ENCODE data around the gene SCRG1.

SCRG1 gene

GRCh38 chr4:173370477-173371291 is 28.2 kb downstream of the SCRG1 start, which contains the start of gene SAP30:
Gene SAP30 (plus strand): TSS chr4:173370954. CDS start chr4:173371183, 229 bp downstream.
- peak; percentile 95 for DNase-seq

GRCh38 chr4:173370130-173370476 is 28.8 kb downstream of the SCRG1 start:
- no peak for DNase-seq

More at GRCh38 chr4:173370477-173371291, 28.2 kb downstream of the SCRG1 start, which contains the start of gene SAP30:
- in situ Hi-C loops (cut with HindIII; ENCODE audit: low pct_ligation_motif_present, low pct_unique_long_range_greater_than_20kb, low sequenced_read_pairs), result no loop called here

GRCh38 chr4:173367946-173368345 is 31.0 kb downstream of the SCRG1 start:
- in situ Hi-C loops (cut with HindIII; ENCODE audit: low pct_ligation_motif_present, low pct_unique_long_range_greater_than_20kb, low sequenced_read_pairs), result no loop called here
- DNase-seq, result no peak

More at GRCh38 chr4:173370130-173370476, 28.8 kb downstream of the SCRG1 start:
- in situ Hi-C loops (cut with HindIII; ENCODE audit: low pct_ligation_motif_present, low pct_unique_long_range_greater_than_20kb, low sequenced_read_pairs), result no loop called here

GRCh38 chr4:173367285-173367684 is 31.6 kb downstream of the SCRG1 start:
- peak; percentile 23 for DNase-seq
- in situ Hi-C loops (cut with HindIII; ENCODE audit: low pct_ligation_motif_present, low pct_unique_long_range_greater_than_20kb, low sequenced_read_pairs), result no loop called here

- in situ Hi-C loops (cut with HindIII; ENCODE audit: low pct_ligation_motif_present, low pct_unique_long_range_greater_than_20kb, low sequenced_read_pairs), result no loop called here
- DNase-seq, result no peak
Measured at GRCh38 chr4:173365359-173365996, 33.4 kb downstream of the SCRG1 start.

GRCh38 chr4:173362666-173363065 is 36.2 kb downstream of the SCRG1 start:
- in situ Hi-C loops (cut with HindIII; ENCODE audit: low pct_ligation_motif_present, low pct_unique_long_range_greater_than_20kb, low sequenced_read_pairs), result no loop called here
- no peak for DNase-seq

- in situ Hi-C loops (cut with HindIII; ENCODE audit: low pct_ligation_motif_present, low pct_unique_long_range_greater_than_20kb, low sequenced_read_pairs), result no loop called here
- peak; percentile 23 for DNase-seq
Measured at GRCh38 chr4:173360587-173361221, 38.2 kb downstream of the SCRG1 start.

- DNase-seq, result no peak
- in situ Hi-C loops (cut with HindIII; ENCODE audit: low pct_ligation_motif_present, low pct_unique_long_range_greater_than_20kb, low sequenced_read_pairs), result no loop called here
Measured at GRCh38 chr4:173357939-173358338, 41.0 kb downstream of the SCRG1 start.

- in situ Hi-C loops (cut with HindIII; ENCODE audit: low pct_ligation_motif_present, low pct_unique_long_range_greater_than_20kb, low sequenced_read_pairs), result no loop called here
- no peak for DNase-seq
Measured at GRCh38 chr4:173347467-173347866, 51.4 kb downstream of the SCRG1 start.

GRCh38 chr4:173346074-173346473 is 52.8 kb downstream of the SCRG1 start:
- DNase-seq, result peak; percentile 57
- in situ Hi-C loops (cut with HindIII; ENCODE audit: low pct_ligation_motif_present, low pct_unique_long_range_greater_than_20kb, low sequenced_read_pairs), result no loop called here

GRCh38 chr4:173345648-173346047 is 53.3 kb downstream of the SCRG1 start:
- in situ Hi-C loops (cut with HindIII; ENCODE audit: low pct_ligation_motif_present, low pct_unique_long_range_greater_than_20kb, low sequenced_read_pairs), result no loop called here
- DNase-seq, result no peak

GRCh38 chr4:173343832-173344397 is 55.0 kb downstream of the SCRG1 start:
- in situ Hi-C loops (cut with HindIII; ENCODE audit: low pct_ligation_motif_present, low pct_unique_long_range_greater_than_20kb, low sequenced_read_pairs), result no loop called here
- no peak for DNase-seq

- in situ Hi-C loops (cut with HindIII; ENCODE audit: low pct_ligation_motif_present, low pct_unique_long_range_greater_than_20kb, low sequenced_read_pairs), result no loop called here
- no peak for DNase-seq
Measured at GRCh38 chr4:173337463-173337862, 61.5 kb downstream of the SCRG1 start.

- peak; percentile 91 for DNase-seq
- in situ Hi-C loops (cut with HindIII; ENCODE audit: low pct_ligation_motif_present, low pct_unique_long_range_greater_than_20kb, low sequenced_read_pairs), result no loop called here
Measured at GRCh38 chr4:173334891-173335752, 63.8 kb downstream of the SCRG1 start.

Measured in ACHN (cell line).